Loucy (cell line): ENCODE data around the gene PRR20G.

Source experiments
- CTCF ChIP-seq: fragments of 200-600 bp; sonication (generic); conservative IDR thresholded peaks from 2 replicates; pipeline ENCODE4 v1.5.1; 2014; ENCODE audit warnings: mild to moderate bottlenecking, antibody characterized with exemption, low read length
- EZH2phosphoT487 ChIP-seq: fragments of 200-600 bp; IDR thresholded peaks from 2 replicates; pipeline ENCODE4 v1.6.1; 2018; ENCODE audit warnings: antibody characterized with exemption, mild to moderate bottlenecking, moderate library complexity, borderline replicate concordance

GRCh38 chr3:127264292-127264691 is 23.6 kb downstream of the PRR20G start:
- no peak for TF ChIP-seq EZH2phosphoT487
- no peak for TF ChIP-seq CTCF
